MCF 10A (cell line): Measurements from ENCODE around the gene INS. TPM values are rescaled to one million over a fixed set of nuclear protein-coding genes. Genes with fewer than 3 reads are reported as not detected.

ENCODE experiments used
- BruUV-seq: library from RNA; stranded (reverse); fragments of 400-500 nt; replicated peaks from 2 replicates; lab custom pipeline; 2021; lab: Mats Ljungman, UMichigan
- CTCF ChIA-PET: fragments of 300-600 bp; sonication (Branson Sonifier 250); formaldehyde crosslinking; extraction: SDS; loops from one replicate; lab custom pipeline; 2021; ENCODE audit warnings: antibody characterized with exemption, inconsistent platforms; lab: Yijun Ruan, JAX
- POLR2A ChIA-PET: fragments of 300-600, 350-650 bp; sonication (Branson Sonifier 250); formaldehyde crosslinking; extraction: SDS; loops from one replicate; lab custom pipeline; 2020; ENCODE audit warnings: antibody characterized with exemption, inconsistent platforms; lab: Yijun Ruan, JAX
- DNase-seq: peaks from one replicate; pipeline ENCODE4 v3.0.0-alpha.2; 2018; ENCODE audit not compliant: unreplicated experiment
- H3K27ac Mint-ChIP-seq: one replicate; pipeline ENCODE4 v1.8.0; 2022; ENCODE audit warnings: mild to moderate bottlenecking, low read depth, mixed read lengths; ENCODE audit not compliant: unreplicated experiment
- H3K27me3 Mint-ChIP-seq: one replicate; pipeline ENCODE4 v1.8.0; 2022; ENCODE audit warnings: mixed read lengths; ENCODE audit not compliant: insufficient read depth, unreplicated experiment
- H3K36me3 Mint-ChIP-seq: one replicate; pipeline ENCODE4 v1.8.0; 2022; ENCODE audit warnings: mild to moderate bottlenecking, moderate library complexity, mixed read lengths; ENCODE audit not compliant: insufficient read depth, unreplicated experiment
- H3K4me1 Mint-ChIP-seq: one replicate; pipeline ENCODE4 v1.8.0; 2022; ENCODE audit warnings: mixed read lengths; ENCODE audit not compliant: insufficient read depth, unreplicated experiment
- H3K4me3 Mint-ChIP-seq: one replicate; pipeline ENCODE4 v1.8.0; 2022; ENCODE audit warnings: mild to moderate bottlenecking, moderate library complexity, mixed read lengths; ENCODE audit not compliant: unreplicated experiment
- H3K9me3 Mint-ChIP-seq: one replicate; pipeline ENCODE4 v1.8.0; 2022; ENCODE audit warnings: mixed read lengths; ENCODE audit not compliant: unreplicated experiment
- CTCF ChIP-seq: fragments of 200-600 bp; IDR thresholded peaks from one replicate; pipeline ENCODE4 v1.8.0; 2022; ENCODE audit warnings: antibody characterized with exemption, mild to moderate bottlenecking; ENCODE audit not compliant: unreplicated experiment
- intact Hi-C: fragments of 100-400 bp; cut with micrococcal nuclease; formaldehyde crosslinking; loops from 2 replicates; pipeline ENCODE4 v1.14.1; 2022
- total RNA-seq: library from RNA; stranded (reverse); gene quantifications from 2 replicates; pipeline ENCODE4 v1.2.3, GENCODE V29; 2022

The INS gene
- total RNA-seq, 1 experiment from 2014 or later = not detected

GRCh38 chr11:2153581-2154194 lies 7.3 kb downstream of the INS start:
- POLR2A ChIA-PET = no interaction called here

GRCh38 chr11:2151500-2152257 lies 9.3 kb downstream of the INS start:
- no TSS peak for BruUV-seq
- no peaks in the 10 kb centered on the region for H3K36me3 Mint-ChIP-seq
- intact Hi-C loops = loop anchor here (1.0 to 2.0 kb wide), 4 partner anchors 269 to 499 kb away; no protein-coding TSS in a partner anchor
- H3K27me3 Mint-ChIP-seq = peaks cover 43% of the 10 kb centered on the region
- peak; percentile 78 for DNase-seq
- no peaks in the 10 kb centered on the region for H3K4me1 Mint-ChIP-seq
- ChIA-PET POLR2A (interaction anchor here (0.6 to 1.5 kb wide), 6 partner anchors 60 to 570 kb away, joined by 3 to 8 read pairs (median 3); no protein-coding TSS in a partner anchor), CTCF (interaction anchor here (0.5 to 13.8 kb wide), 65 partner anchors 8 to 1085 kb away, joined by 3 to 541 read pairs (median 5); no protein-coding TSS in a partner anchor)
- peak; percentile 79 for TF ChIP-seq CTCF
- no peaks in the 10 kb centered on the region for H3K9me3 Mint-ChIP-seq
- no peak overlapping the region for H3K27ac Mint-ChIP-seq
- H3K4me3 Mint-ChIP-seq = no peak overlapping the region

More at GRCh38 chr11:2153581-2154194, 7.3 kb downstream of the INS start:
- CTCF ChIA-PET = interaction anchor here (0.6 to 13.8 kb wide), 15 partner anchors 9 to 556 kb away, joined by 3 to 541 read pairs (median 7); no protein-coding TSS in a partner anchor
- intact Hi-C loops = no loop called here
- Mint-ChIP-seq H3K27me3 (peaks cover 23% of the 10 kb centered on the region), H3K4me3 (no peak overlapping the region), H3K4me1 (no peaks in the 10 kb centered on the region), H3K9me3 (no peaks in the 10 kb centered on the region), H3K36me3 (no peaks in the 10 kb centered on the region), H3K27ac (no peak overlapping the region)
- no peak for DNase-seq
- BruUV-seq = no TSS peak
- TF ChIP-seq CTCF = no peak

GRCh38 chr11:2149864-2150847 lies 10.9 kb downstream of the INS start:
- ChIA-PET CTCF (interaction anchor here (0.5 to 13.8 kb wide), 43 partner anchors 9 to 881 kb away, joined by 3 to 541 read pairs (median 5); no protein-coding TSS in a partner anchor), POLR2A (interaction anchor here (0.8 kb wide), 1 partner anchor 196 kb away, joined by 3 read pairs; no protein-coding TSS in a partner anchor)
- no TSS peak for BruUV-seq
- Mint-ChIP-seq H3K27ac (no peak overlapping the region), H3K9me3 (no peaks in the 10 kb centered on the region), H3K4me1 (no peaks in the 10 kb centered on the region), H3K27me3 (peaks cover 59% of the 10 kb centered on the region), H3K36me3 (no peaks in the 10 kb centered on the region), H3K4me3 (no peak overlapping the region)
- intact Hi-C loops = loop anchor here (2.0 kb wide), 3 partner anchors 313 to 497 kb away; no protein-coding TSS in a partner anchor
- peak; percentile 53 for TF ChIP-seq CTCF
- peak; percentile 52 for DNase-seq
